Adrenal gland (tissue), 12 donors: ENCODE results near the gene ARHGAP23. TPM values are rescaled to one million over a fixed set of nuclear protein-coding genes. Genes with fewer than 3 reads are reported as not detected.
"Not testable (repeated sequence)": the region's sequence is repeated elsewhere in the genome, so short reads cannot be mapped to it uniquely, and the experiment has no call there.

Source experiments
- DNase-seq, 7 donors: peaks; one replicate each; pipeline ENCODE4 v3.0.0-alpha.2; 2019 to 2020
- H3K27ac ChIP-seq, 5 donors: fragments of 200-600 bp; sonication (generic) in 4 of 5; 1 replicate in 3 of 5; 2 replicates in 2 of 5; pipeline versions ENCODE4 v1.5.1 to v1.8.0; 2016 to 2020; ENCODE audit warnings: mild to moderate bottlenecking in 1 of 5
- H3K27me3 ChIP-seq: fragments of 200-600 bp; 2 replicates; pipeline ENCODE4 v1.8.0; 2021
- H3K36me3 ChIP-seq, 2 donors: fragments of 200-600 bp; replicated peaks in 1 of 2; 1 replicate in 1 of 2; 2 replicates in 1 of 2; pipeline versions ENCODE4 v1.5.1 to v1.8.0; 2018 to 2022
- H3K4me1 ChIP-seq, 2 donors: fragments of 200-600 bp; replicated peaks in 1 of 2; 1 replicate in 1 of 2; 2 replicates in 1 of 2; pipeline versions ENCODE4 v1.5.1 to v1.8.0; 2018 to 2021
- H3K4me3 ChIP-seq, 4 donors: fragments of 200-600 bp; sonication (generic) in 3 of 4; one replicate each; pipeline ENCODE4 v1.5.1; 2016 to 2018
- H3K9me3 ChIP-seq, 3 donors: fragments of 200-600 bp; sonication (generic) in 1 of 3; replicated peaks in 1 of 3; 1 replicate in 2 of 3; 2 replicates in 1 of 3; pipeline versions ENCODE4 v1.5.1 to v1.8.0; 2016 to 2021
- CTCF ChIP-seq, 6 experiments: fragments of 450-650 bp in 4 of 6; fragments of 200-600 bp in 2 of 6; sonication (generic) in 1 of 6; IDR thresholded peaks; 1 replicate in 5 of 6; 2 replicates in 1 of 6; pipeline versions ENCODE4 v1.5.1 to v1.8.0; 2016 to 2021; ENCODE audit warnings: antibody characterized with exemption in 6 of 6, mild to moderate bottlenecking in 2 of 6, moderate library complexity in 1 of 6
- POLR2A ChIP-seq, 2 donors: fragments of 450-650 bp; IDR thresholded peaks; one replicate each; pipeline ENCODE4 v1.6.1; 2017; ENCODE audit warnings: antibody characterized with exemption in 2 of 2, mild to moderate bottlenecking in 2 of 2, moderate library complexity in 1 of 2
- WGBS, 4 donors: extraction: QIAGEN DNeasy Blood & Tissue Kit in 2 of 4; methylation state at CpG; one replicate each; pipeline versions ENCODE4 v1.1.5 to v1.1.7; 2013 to 2017; 5-methylcytosine and 5-hydroxymethylcytosine counted together
- intact Hi-C, 2 donors: fragments of 100-400 bp; cut with DNase I; formaldehyde crosslinking; loops; one replicate each; pipeline versions ENCODE4 v1.14.1 to v1.15.0; 2022 to 2023
- polyA plus RNA-seq, 3 donors: library from polyadenylated mRNA; stranded (reverse); fragments of 200-250 nt in 2 of 3; fragments of 350-450 nt in 1 of 3; fragmentation: Illumina TruSeq in 1 of 3; extraction: RNeasy Lipid Tissue Mini Kit (QIAGEN cat#74804) in 1 of 3; gene quantifications; one replicate each; pipeline ENCODE4 v1.2.3, GENCODE V29; 2013 to 2014
- total RNA-seq, 9 donors: library from RNA; depleted of rRNA in 4 of 9; stranded (reverse); fragments of >200 nt in 4 of 9; fragments of 120-200 nt in 1 of 9; fragmentation: NEBNext Ultra II Directional in 1 of 9; extraction: Animal tissue kit (Norgen Biotek cat#: 25700) in 1 of 9; gene quantifications; one replicate each; pipeline versions ENCODE4 v1.1.0 to v1.2.4, GENCODE V29; 2013 to 2023
- donor health status: healthy with polysubstance abuse.
- donor health status: Bipolar disorder and iron deficiency.
- donor health status: DM: yes; HTN: yes; CAD: no.
- donor health status: DM: no; HTN: no; CAD: no.
- donor health status: DM: no; HTN: no; CAD: no.
- donor health status: DM: yes; HTN: yes; CAD: no.

ARHGAP23 gene
- total and polyA plus RNA-seq, 12 donors, result 4.4 to 71.9 (median 26.4) TPM

- not testable (repeated sequence) for H3K9me3 ChIP-seq, DNase-seq, H3K4me1 ChIP-seq, H3K27ac ChIP-seq, H3K27me3 ChIP-seq, H3K4me3 ChIP-seq
- intact Hi-C loops, result loop anchor here in 1 of 2 donors (5.0 kb wide), 1 partner anchor 91 kb away; no protein-coding TSS in a partner anchor
- peak in 1 of 6 experiments; percentile 31 for TF ChIP-seq CTCF (IDR thresholded peaks at IDR 0.05)
- 79 to 91% (median 83%) methylated on average over 3 to 19 of the region's 19 CpGs for WGBS, 4 donors
- peaks cover 0 to 54% of the 10 kb centered on the region in 2 donors for H3K36me3 ChIP-seq
Measured at GRCh38 chr17:38491346-38492066, 63.2 kb downstream of the ARHGAP23 start.

GRCh38 chr17:38492067-38493040 is 64.1 kb downstream of the ARHGAP23 start:
- not testable (repeated sequence) for H3K27me3 ChIP-seq, H3K27ac ChIP-seq, H3K4me3 ChIP-seq, H3K4me1 ChIP-seq, H3K9me3 ChIP-seq
- intact Hi-C loops, result loop anchor here in 1 of 2 donors (5.0 kb wide), 1 partner anchor 90 kb away; no protein-coding TSS in a partner anchor
- H3K36me3 ChIP-seq, result peaks cover 0 to 51% of the 10 kb centered on the region in 2 donors
- DNase-seq, result peak; percentile 91 to 98 (median 94)
- WGBS, 4 donors, result 12 to 51% (median 49%) methylated on average over 6 to 14 of the region's 14 CpGs
- peak in 5 of 6 experiments; percentile 3 to 85 (median 47) for TF ChIP-seq CTCF (IDR thresholded peaks at IDR 0.05)

GRCh38 chr17:38494152-38494551 is 65.9 kb downstream of the ARHGAP23 start:
- not testable (repeated sequence) for H3K4me3 ChIP-seq, H3K27me3 ChIP-seq, DNase-seq, H3K9me3 ChIP-seq, H3K27ac ChIP-seq, H3K4me1 ChIP-seq
- H3K36me3 ChIP-seq, result peaks cover 0 to 61% of the 10 kb centered on the region in 2 donors
- intact Hi-C loops, result loop anchor here in 1 of 2 donors (5.0 kb wide), 1 partner anchor 88 kb away; no protein-coding TSS in a partner anchor
- WGBS, 4 donors, result 91 to 93% (median 92%) methylated on average over 15 to 16 of the region's 16 CpGs

GRCh38 chr17:38497656-38498055 is 69.4 kb downstream of the ARHGAP23 start:
- H3K4me3 ChIP-seq, H3K9me3 ChIP-seq, H3K4me1 ChIP-seq, DNase-seq, intact Hi-C loops, H3K27me3 ChIP-seq, H3K27ac ChIP-seq: not testable (repeated sequence)
- WGBS, 4 donors, result 94 to 97% (median 96%) methylated on average over 9 to 10 of the region's 10 CpGs
- peaks cover 0 to 48% of the 10 kb centered on the region in 2 donors for H3K36me3 ChIP-seq

- 88 to 97% (median 92%) methylated on average over 7 to 14 of the region's 14 CpGs for WGBS, 4 donors
- intact Hi-C loops, result no loop called here
Measured at GRCh38 chr17:38498353-38498752, 70.1 kb downstream of the ARHGAP23 start.

GRCh38 chr17:38499230-38499629 is 71.0 kb downstream of the ARHGAP23 start:
- H3K4me1 ChIP-seq, H3K4me3 ChIP-seq, DNase-seq, H3K27me3 ChIP-seq, H3K9me3 ChIP-seq, H3K27ac ChIP-seq, intact Hi-C loops: not testable (repeated sequence)
- WGBS, 4 donors, result 89 to 93% (median 91%) methylated on average over 6 to 10 of the region's 10 CpGs
- peaks cover 0 to 39% of the 10 kb centered on the region in 2 donors for H3K36me3 ChIP-seq

More at GRCh38 chr17:38498353-38498752, 70.1 kb downstream of the ARHGAP23 start:
- DNase-seq, result no peak
- TF ChIP-seq POLR2A (IDR thresholded peaks at IDR 0.05), result no peak
- no peak for TF ChIP-seq CTCF (IDR thresholded peaks at IDR 0.05)
- Histone ChIP-seq H3K27ac (no peak overlapping the region), H3K4me1 (no peaks in the 10 kb centered on the region), H3K4me3 (no peak overlapping the region), H3K9me3 (no peaks in the 10 kb centered on the region), H3K36me3 (peaks cover 0 to 47% of the 10 kb centered on the region in 2 donors), H3K27me3 (no peaks in the 10 kb centered on the region)

- peaks cover 0 to 37% of the 10 kb centered on the region in 2 donors for H3K36me3 ChIP-seq
- WGBS, 4 donors, result 89 to 96% (median 94%) methylated on average over 2 of the region's 2 CpGs
- H3K9me3 ChIP-seq, H3K4me3 ChIP-seq, H3K27ac ChIP-seq, H3K27me3 ChIP-seq, H3K4me1 ChIP-seq, DNase-seq: not testable (repeated sequence)
- intact Hi-C loops, result loop anchor here in 1 of 2 donors (10.0 kb wide), 1 partner anchor 163 kb away; no protein-coding TSS in a partner anchor
Measured at GRCh38 chr17:38501718-38502117, 73.5 kb downstream of the ARHGAP23 start.
